Hippocampal formation (tissue), 2 donors: Measurements from ENCODE around the gene NDRG3.
"Not testable (repeated sequence)": the region's sequence is repeated elsewhere in the genome, so short reads cannot be mapped to it uniquely, and the experiment has no call there.

Experiments
- DNase-seq, 2 donors: peaks; one replicate each; lab custom pipeline; 2025; lab: John Stamatoyannopoulos, UW

NDRG3 gene

DNA sequence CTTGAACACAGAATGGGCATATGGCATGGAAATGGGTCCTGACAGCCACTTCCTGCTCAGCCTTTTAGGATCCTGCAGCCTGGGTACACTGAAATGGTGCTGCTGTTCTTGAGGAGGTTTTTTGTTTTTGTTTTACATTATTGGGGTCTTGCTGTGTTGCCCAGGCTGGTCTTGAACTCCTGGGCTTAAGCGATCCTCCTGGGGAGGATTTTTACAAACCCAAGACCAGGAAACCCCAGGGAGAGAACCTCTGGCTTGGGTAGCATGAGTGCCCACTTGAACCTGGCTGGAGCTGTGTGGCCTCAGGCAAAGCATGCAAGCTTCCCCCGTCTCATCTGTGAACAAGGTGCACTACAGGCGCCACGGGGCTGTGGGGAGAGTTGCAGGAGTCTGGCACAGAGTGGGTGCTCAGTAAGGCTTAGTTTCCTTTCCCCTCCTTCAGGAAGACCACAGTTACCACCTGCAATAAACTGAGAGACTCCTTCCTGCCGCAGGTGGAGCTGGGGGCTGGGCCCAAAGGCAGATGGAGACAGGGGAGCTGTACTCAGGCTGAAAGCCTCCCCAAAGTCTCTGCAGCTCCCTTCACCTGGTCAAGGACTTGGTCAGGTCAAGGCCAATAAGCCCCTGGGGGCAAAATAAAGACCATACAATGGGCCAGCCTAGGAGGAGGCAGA is 101.7 kb downstream of the NDRG3 start:
- DNase-seq, result no peak

DNA sequence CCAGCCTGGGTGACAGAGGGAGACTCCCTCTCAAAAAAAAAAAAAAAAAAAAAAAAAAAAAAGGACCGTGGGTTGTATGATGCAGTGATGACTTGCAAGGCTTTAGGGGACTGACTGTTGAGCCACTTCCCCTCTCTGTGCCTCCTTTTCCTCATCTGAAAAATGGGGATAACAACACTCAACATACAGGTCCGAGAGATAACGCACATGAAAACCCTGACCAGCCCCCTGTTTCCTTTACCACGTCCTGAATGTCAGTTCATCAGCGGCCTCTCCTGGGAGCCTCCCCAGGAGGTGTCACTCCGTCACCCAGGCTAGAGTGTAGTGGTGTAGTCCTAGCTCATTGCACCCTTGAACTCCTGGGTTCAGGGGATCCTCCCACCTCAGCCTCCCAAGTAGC is 103.8 kb downstream of the NDRG3 start:
- no peak for DNase-seq

DNA sequence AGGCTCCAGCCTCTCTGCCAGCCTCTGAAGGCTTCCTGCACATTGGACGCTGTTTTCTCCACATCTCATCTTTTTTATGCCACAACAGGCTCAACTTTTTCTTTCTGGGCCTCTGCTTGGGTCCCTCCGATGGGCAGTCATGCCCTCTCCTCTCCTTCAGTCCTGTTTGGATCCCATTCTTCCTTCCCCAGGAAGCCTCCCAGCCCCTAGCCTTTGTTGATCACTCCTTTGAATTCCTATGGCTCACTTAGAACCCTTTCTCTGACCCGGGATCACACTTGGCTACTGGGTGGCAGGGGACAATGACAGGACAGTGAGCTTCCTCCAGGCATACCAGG is 104.4 kb downstream of the NDRG3 start:
- no peak for DNase-seq

DNA sequence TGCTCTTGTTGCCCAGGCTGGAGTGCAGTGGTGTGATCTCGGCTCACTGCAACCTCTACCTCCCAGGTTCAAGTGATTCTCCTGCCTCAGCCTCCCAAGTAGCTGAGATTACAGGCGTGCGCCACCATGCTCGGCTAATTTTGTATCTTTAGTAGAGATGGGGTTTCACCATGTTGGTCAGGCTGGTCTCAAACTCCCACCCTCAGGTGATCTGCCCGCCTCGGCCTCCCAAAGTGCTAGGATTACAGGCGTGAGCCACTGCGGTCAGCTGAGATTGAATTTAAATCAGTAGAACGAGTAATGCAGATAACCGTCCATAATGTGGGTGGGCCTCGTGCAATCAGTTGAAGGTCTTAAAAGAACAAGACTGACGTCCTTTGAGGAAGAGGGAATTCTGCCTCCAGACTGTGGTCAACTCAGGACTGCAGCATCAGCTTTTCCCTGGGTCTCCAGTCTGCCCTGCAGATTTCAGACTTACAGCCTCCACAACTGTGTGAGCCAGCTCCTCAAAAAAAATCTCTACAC is 107.0 kb downstream of the NDRG3 start:
- not testable (repeated sequence) for DNase-seq

DNA sequence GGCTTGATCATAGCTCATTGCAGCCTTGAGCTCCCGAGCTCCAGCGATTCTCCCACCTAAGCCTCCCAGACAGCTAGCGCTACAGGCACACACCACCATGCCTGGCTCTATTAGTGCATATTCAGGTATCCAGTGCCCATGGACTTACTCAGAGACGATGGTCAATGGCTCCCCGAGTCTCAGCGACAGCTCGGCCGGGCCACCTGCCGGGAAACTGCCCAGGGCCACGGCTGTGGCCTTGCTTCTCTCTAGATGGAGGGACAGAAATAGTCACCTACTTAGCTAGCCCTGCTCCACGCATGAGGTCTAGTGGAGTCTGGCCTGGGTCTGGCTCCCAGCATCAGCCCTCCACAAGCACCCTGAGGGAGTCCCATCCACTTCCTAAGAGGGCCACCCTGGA is 111.5 kb downstream of the NDRG3 start:
- no peak for DNase-seq

DNA sequence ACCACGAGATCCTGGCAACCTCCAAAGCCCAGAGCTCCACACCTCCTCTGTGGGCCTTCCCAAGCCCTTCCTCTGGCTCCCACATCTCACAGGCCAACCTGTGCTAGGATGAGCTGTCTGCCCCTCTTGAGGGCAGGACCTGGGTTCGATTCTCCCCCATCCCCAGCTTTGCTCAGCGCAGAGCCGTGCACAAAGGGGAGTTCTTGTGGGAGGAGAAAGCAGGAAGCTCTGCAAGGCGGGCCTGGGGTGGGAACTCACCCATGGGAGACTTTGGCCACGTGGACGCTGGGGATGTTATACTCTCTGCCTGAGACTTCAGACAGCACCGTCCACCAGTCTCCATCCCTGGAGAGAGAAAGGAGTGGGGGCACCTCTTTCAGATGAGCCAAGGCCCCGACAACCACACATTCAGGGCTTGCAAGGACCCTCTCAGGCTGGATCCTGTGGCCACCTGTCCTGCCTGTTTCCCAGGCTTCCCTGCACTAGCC is 112.6 kb downstream of the NDRG3 start:
- no peak for DNase-seq

DNA sequence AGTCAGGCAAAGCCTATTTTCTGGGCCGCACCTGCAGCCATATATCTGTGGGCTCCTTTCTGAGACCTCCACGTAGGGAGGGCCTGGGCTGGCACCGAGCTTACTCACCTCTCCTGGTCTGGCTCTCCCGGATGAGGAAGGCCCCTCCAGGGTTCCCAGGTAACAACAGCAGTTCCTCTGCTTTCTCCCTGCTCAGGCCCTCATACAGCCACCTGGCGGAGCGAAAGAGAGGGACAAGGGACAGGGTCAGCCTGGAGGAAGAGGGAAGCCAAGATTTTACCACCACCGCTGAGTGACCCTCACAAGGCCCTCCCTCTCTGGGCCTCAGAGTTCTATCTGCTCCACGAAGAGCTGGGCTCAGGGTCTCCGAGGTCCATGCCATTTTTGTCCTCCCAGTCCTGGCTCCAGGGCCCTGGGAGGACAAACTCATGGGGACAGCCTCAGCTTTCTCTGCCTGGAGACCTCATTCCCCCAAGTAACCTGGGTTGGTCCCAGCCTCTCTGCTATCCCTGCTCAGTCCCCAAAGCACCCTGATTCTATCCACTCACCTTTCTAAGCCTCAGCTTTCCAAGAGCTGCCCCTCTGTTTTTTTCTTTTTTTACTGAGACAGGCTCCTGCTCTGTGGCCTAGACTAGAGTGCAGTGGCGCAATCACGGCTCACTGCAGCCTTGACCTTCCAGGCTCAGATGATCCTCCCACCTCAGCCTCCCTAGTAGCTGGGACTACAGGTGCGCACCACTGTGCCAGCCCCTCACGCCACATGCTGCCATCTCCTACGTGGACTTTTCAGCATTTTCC is 113.2 kb downstream of the NDRG3 start:
- DNase-seq, result no peak

DNA sequence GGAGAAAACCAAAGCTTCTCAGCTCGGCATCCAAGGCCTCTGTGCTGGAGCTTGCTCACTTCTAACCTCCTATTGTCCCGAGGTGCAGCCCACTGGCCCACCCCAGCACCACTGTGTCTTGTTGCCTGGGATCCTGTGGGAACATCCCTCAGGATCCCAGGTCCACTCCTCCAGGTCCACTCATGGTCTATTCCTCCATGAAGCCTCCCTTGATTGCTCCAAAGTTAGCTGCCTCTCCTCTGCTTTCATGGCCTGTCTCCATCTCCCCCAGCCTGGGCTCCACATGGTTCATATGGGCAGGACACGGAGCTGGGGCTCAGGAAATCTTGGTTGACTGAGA is 113.8 kb downstream of the NDRG3 start:
- no peak for DNase-seq

DNA sequence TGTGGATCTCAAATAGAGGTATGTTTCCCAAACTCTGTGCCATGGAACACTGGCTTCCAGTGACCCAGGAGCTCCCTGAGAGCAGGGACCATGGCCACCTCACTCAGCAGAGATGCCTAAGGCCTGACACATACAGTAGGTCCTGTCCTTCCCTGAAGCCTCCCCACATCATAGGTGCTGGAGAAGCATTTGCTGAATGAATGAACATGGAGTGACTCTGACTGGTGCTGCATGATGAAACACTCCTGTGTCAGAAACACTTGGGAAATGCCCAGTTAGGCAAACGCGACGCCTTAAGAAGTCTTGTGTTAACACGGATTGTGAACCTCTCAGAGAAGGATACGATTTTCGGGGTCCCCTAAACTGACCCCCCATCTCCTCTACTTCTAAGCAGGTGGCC is 114.2 kb downstream of the NDRG3 start:
- no peak for DNase-seq

DNA sequence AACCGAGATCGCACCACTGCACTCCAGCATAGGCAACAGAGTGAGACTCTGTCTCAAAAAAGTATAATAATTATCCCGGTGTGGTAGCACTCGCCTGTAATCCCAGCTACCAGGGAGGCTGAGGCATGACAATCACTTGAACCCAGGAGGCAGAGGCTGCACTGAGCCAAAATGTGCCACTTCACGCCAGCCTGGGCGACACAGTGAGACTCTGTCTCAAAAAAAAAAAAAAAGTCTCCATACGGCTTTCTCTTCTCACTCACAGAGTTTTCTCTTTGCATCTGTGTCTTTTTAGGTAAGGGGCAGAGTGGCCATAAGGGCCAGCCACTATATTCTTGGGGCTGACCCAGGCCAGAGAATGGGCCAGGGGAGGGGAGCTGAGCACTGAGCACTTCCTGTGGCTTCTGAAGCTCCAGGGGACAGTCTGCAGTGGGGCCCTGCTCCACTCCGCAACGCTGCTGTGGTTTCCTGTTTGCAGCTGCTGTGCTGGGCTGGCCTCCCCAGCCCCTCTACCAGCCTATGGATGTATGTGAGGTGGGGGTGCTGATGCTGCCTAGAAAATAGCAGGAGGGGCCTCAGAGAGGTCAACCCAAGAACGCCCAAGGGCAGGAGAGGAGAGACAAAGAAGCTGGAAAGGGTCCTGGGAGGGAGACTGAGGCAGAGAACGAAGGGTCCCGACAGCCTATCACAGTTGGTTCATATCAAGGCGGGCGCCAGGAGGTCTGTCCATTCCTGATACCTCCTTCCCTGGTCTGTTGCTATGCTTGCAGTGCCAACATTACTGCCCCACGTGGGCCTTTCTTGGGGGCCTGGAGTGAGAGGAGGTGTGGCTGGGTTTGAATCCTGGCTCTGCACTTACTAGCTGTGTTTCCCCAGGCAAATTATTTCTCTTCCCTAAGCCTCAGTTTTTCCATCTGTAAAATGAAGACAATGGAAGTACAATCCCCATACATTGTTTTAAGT is 115.9 kb downstream of the NDRG3 start:
- DNase-seq, result no peak

DNA sequence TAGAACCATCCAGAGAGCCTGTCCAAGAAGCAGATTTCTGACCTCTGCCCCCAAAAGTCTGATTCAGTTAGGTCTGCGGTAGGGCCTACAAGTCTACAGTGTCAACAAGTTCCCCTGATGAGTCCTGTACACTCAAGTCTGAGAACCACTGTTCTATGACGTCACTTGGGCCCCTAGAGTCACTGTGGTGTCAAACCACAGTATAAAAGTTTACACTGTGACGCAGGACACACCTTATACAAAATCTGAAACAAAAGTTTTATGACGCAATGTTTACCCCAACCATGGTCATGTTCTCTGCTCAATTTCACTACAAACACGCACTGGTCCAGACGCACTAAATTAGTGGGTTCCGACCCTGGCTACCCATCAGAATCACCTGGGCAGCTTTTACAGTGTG is 117.8 kb downstream of the NDRG3 start:
- DNase-seq, result no peak

DNA sequence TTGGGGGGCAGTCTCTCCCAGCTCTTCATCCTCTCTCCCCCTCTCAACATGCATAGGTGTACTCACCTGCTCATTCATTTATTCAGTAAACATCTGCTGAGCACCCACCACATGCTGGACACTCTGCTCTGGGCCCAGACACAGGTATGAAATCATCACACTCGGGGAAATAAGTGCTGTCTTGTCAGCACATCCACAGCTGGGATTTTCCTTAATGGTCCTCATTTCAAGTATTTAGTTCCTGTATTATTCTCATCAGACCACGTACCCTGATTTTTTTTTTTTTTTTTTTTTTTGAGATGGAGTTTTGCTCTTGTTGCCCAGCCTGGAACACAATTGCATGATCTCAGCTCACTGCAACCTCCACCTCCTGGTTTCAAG is 121.0 kb downstream of the NDRG3 start:
- no peak for DNase-seq

DNA sequence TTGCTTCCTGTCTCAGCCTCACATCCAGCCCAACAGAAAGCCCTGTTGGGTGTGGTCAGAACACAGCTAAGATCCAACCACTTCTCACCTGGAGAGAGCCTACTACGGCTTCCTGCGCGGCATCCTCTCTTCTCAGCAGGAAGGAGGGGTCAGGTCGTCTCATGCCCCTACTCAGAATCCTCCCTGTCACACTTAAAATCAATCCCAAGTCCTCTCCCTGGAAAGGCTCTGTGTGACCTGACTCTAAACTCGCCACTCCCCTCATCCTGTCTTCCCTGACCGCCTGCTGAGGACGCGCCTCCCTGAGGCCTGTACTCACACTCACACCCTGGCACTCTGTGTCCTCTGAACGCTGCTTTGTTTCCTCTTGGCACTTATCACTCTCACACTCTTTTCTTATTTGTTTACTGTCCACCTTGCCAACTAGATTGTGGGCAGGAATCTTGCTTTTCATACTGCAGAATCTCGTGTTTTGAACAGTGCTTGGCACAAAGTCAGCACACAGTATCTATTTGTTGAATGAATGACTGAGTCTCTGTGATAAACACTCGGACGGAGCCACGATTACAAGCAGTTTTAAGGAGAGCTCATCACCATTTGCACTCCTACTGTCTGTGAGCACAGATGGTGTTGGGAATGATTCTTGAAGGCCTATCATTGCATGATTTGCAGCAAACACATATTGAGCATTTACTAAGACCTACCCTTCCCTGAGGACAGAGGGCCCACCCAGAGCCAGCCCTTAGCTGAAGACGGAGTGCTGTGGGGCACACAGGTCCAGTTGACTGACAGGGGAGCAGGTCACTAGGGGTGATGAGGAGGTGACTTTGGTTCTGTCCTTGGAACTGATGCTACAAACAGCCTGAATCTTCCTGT is 121.6 kb downstream of the NDRG3 start:
- DNase-seq, result peak in 1 of 2 donors; percentile 3

DNA sequence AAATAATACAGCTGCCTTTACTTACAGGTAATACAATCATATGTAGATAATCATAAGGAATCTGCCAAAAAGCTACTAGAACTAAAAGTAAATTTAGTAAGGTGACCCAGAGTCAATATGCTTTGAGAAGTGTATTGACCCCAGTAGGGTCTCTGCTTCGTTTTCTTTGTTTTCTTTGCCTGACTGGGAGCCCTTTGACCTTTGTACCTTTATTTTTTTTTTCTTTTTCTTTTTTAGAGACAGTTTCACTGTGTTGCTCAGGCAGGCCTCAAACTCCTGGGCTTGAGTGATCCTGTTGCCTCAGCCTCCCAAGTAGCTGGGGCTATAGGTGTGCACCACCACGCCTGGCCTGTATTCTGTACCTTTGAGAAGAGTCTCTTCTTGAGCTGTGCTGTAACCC is 122.4 kb downstream of the NDRG3 start:
- no peak for DNase-seq

DNA sequence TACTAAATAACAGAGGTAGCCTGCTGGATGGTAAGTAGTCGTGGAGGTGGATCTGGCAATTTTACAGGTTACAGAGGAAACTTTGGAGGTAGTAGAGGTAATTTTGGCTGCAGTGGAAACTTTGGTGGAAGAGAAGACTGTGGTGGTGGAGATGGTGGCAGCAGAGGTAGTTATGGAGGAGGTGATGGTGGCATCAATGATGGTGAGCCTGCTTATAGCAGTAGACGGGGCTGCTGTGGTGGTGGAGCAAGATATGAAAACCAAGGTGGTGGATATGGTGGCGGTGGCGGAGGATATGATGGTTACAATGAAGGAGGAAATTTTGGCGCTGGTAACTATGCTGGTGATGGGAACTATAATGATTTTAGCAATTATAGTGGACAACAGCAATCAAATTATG is 125.0 kb downstream of the NDRG3 start:
- no peak for DNase-seq

DNA sequence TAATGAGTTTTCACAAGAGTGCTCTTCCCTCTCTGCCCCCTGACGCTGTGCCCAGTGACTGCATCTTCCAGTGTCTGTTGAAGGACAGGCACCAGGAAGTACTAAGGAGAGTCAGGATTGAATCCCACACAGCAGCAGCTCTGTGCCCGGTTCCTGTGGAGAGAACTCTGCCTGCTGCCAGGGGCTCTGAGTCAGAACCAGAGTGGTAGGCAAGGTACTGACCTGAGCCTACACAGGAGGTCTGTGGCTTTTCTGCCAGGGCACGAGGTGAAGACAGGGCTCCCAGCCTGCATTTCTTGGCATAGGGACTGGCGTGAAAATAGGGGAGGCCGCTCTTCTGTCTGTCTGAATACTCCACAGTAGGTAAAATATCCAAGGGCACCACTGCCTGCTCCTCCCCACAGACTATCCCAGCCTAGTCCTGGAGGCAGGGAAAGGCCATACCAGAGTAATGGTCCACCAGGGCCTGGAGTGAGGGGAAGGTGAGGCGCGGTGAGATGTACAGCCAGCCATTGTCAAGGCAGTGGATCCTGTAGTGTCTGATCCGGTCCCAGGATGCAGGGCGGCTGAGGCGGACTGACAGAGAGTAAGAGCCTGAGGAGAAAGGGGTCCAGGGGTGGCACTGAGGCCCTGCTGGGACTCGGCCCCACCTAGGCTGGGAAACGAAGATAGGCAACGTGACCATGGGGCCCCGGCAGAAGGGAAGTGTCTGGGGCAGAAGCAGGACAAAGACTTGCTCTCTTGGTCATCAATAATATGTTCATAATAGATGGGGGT is 130.9 kb downstream of the NDRG3 start:
- no peak for DNase-seq

DNA sequence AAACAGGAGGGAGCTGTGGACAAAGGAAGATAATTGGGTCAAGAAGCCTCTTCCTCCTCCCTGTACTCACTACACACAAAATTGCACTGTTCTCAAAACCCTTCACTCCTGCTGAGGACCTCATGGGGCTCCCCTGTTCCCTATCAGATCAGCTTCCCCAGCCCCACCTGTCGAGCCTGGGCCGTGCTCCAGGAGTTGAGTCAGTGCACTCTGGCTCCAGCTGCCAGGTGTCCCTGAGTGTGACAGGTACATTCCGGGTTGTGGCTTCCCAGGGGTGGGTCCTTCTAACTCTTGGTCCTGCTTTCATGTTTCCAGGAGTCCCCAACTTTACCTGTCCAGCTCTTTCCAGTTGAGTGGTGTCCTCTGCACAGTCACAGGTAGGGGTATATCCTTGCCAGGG is 131.9 kb downstream of the NDRG3 start:
- no peak for DNase-seq

DNA sequence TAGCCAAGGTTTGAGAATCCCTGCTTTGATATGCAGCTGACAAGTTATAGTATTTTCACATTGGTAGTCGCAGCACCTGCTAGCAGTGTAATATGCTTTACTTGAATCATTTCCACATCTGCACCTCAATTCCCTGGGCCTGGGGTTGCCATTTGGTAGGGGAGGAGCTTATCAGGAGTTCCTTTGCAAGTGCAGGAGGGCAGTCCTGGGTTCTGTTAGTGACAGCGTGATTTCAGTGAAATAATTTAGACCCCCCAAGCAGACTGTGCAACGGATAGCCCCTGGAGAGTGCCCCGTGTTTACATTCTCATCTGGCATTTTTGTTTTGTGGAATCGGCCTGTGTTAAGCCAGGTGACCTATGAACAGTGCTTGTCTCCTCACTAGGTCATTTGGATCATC is 134.3 kb downstream of the NDRG3 start:
- no peak for DNase-seq

DNA sequence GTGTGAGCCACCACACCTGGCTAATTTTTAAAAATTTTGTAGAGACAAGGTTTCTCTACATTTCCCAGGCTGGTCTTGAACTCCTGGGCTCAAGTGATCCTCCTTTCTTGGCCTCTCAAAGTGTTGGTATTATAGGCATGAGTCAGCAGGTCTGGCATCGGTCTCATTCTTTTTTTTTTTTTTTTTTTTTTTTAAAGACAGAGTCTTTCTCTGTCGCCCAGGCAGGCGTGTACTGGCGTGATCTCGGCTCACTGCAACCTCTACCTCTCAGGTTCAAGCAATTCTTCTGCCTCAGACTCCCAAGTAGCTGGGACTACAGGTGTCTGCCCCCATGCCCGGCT is 137.5 kb downstream of the NDRG3 start:
- not testable (repeated sequence) for DNase-seq

DNA sequence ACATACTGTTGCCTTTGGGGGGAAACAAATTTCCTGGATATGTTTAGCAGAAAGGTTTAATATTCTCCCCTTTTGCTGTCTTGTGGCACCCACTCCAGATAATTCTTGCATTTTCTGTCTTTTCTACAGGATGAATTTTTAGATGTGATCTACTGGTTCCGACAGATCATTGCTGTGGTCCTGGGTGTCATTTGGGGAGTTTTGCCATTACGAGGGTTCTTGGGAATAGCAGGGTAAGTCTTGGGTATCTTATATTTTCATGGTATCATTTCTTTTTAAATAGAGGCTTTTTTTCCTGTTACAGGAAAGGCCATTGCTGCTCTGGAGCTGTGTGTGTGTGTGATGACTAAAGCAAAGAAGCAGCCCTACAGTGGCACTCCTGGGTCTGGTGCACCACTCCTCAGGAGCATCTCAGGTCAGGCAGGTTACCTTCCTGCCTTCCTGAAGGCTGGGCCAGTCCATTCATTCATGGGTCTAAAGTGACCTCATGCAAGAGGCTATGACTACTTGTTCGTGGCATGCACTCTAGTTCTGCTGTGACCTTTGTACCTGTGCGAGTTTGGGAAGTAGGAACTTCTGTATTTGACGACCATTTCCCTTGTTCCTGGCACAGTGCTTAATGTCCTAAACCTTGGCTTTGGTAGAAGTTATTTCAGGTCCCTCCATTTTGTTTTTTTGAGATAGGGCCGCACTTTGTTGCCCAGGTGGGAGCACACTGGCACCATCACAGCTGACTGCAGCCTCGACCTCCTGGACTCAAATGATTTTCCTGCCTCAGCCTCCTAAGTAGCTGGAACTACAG is 138.1 kb downstream of the NDRG3 start:
- no peak for DNase-seq
